Esophagus squamous epithelium (tissue), 4 donors: ENCODE data around the gene FLT4.

Source experiments
- CTCF ChIP-seq, 6 experiments: fragments of 450-650 bp in 4 of 6; fragments of 200-600 bp in 2 of 6; sonication (generic) in 2 of 6; IDR thresholded peaks; one replicate each; pipeline ENCODE4 v1.5.1; 2016 to 2019; ENCODE audit warnings: antibody characterized with exemption in 6 of 6, mild to moderate bottlenecking in 4 of 6, moderate library complexity in 4 of 6
- POLR2A ChIP-seq, 4 donors: fragments of 450-650 bp; IDR thresholded peaks; one replicate each; pipeline ENCODE4 v1.6.1; 2017; ENCODE audit warnings: antibody characterized with exemption in 4 of 4, mild to moderate bottlenecking in 4 of 4, moderate library complexity in 3 of 4

GRCh38 chr5:180628211-180628610 is 21.2 kb downstream of the FLT4 start:
- no peak for TF ChIP-seq CTCF (IDR thresholded peaks at IDR 0.05)
- TF ChIP-seq POLR2A (IDR thresholded peaks at IDR 0.05) = no peak
